AML-193 (cell line): ENCODE data around the gene RRM1.
"Not testable (repeated sequence)": the region's sequence is repeated elsewhere in the genome, so short reads cannot be mapped to it uniquely, and the experiment has no call there.

Experiments used
- DNase-seq, 2 experiments: peaks; one replicate each; lab custom pipeline; 2025; lab: John Stamatoyannopoulos, UW

The RRM1 gene

GRCh38 chr11:4140067-4140636 lies 45.6 kb downstream of the RRM1 start:
- DNase-seq: no peak

DNA sequence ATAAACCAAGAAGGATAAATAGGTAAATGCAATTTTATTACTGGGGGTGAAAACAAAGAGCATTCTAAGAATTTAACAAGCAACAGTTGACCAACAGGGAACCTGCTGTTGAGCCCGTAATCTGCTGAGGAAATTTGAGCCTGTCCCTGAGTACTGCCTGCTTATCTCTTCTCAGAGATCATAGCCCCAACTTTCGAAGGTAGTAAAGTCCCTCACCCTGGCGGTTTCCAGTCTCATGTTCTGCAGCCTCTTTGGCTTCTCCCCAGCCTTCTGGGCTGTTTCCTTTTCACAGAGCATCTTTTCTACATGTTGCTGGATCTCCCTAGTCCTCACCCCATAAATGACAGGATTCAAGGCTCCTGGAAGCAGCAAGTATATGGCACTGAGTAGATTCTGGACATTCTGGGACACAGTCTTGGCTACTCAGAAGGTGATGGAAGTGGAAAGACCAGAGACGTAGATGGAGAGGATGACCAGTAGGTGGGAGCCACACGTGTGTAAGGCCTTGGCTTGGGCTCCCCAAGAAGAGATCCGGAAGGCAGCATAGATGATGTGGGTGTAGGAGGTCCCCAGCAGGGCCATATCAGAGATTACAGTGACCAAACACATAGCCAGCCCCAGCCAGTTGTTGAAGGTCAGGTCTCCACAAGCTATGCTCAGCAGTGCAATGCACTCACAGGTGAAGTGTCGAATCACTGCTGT lies 51.6 kb downstream of the RRM1 start:
- DNase-seq: no peak

DNA sequence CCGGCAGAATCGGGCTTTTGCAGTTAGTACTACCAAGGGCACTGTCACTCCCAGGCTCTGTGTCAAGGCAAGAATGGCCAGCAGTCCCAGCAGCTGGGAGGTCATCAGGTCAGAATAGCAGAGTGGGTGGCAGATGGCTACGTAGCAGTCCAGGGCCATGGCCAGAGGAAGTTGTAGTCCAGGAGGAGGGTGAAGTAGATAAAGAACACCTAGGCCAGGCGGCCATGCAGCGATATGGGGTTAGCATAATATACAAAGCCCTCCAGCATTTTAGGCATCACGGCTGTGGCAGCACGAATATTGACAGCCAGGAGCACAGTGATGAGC lies 52.1 kb downstream of the RRM1 start:
- DNase-seq: no peak

DNA sequence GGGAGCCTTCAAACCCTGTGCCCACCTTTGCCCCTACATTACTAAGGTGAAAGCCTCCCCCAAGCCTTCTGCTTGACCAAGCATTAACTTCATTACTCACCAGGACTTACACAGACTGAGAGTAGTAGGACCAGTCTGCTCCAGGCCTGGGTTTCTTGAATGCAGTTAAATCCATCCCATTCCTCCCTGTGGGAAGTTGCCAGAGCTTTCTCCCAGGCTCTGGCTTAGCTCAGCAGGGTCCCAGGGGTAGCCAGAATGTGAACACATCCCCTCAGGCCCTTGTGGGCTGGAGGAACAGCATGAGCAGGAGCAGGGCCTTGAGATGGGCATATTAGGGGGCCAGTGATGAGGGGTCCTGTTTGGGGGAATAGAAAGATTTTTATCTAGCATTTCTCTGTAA lies 59.9 kb downstream of the RRM1 start:
- DNase-seq: no peak

GRCh38 chr11:4156571-4156970 lies 62.0 kb downstream of the RRM1 start:
- no peak for DNase-seq

- not testable (repeated sequence) for DNase-seq
These were observed 64.2 kb downstream of the RRM1 start for GRCh38 chr11:4158818-4159217.

DNA sequence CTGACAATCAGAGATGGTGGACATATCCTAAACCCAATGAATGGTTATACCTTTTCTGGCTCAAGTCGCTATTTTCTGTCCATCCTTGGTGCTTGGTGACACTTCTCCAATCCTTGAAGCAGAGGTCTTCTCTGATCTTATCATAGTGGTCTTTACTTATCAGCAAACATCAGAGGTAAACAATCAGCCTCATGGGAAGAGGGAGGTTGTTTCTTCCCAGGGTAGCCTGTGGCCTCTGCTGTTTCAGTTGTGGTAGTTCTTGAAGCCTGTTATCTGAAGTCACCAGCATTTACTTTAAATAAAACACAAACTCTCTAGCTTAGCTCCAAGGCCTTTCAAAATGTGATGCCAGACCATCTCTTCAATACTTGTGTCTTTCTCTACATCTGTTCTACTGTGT lies 66.7 kb downstream of the RRM1 start:
- no peak for DNase-seq

DNA sequence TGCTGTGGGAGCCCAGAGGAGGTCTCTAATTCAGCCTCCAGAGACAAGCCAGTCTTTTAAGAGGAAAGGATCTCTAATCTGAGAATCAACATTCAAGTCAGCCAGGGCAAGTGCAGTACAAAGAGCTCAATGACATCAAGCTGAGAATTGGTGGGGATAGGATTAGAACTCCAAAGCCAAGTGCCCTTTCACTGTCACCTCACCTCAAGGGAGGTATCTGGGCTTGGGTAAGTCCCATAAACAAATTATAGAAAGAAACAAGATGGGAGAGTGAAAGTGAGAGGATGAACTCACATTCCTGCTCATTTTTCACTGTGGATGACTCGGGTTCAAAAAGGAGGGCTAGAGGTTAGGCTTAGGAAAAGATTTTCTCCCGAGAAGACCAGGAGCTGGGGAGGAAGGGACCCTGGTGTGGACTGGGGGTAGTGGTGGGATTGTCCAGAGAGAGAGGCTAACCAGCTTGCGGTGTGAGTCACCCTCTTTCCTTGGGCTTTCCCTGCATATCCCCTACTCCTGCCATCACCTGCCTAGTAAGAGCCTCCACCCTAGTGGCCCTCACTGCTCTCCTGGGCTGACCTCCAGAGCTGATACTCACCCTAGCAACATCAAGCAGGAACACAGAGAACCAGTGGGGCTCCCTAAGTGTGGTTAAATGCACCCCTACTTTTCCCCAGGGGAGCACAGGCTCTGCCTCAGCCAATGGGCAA lies 70.4 kb downstream of the RRM1 start:
- DNase-seq: no peak

GRCh38 chr11:4167292-4167691 lies 72.7 kb downstream of the RRM1 start:
- DNase-seq: no peak

DNA sequence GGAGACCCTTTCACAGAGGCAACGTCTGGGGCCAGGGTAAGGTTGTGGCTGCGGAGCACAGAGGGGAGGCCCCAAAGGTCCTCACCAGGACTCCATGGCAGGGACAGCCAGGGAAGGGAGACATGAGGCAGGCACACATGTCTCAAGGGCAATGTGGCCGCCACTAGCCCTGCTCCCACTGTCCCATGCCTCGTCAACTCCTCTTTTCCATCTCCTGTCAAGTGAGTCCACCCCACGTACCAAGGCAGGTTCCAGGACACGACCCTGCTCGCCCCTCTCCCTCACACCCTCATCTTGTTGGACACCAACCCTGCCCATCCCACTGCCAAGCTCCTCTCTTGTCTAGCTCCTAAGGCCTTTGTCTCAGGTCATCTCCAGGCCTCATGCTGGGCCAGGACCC lies 73.2 kb downstream of the RRM1 start:
- no peak for DNase-seq

DNA sequence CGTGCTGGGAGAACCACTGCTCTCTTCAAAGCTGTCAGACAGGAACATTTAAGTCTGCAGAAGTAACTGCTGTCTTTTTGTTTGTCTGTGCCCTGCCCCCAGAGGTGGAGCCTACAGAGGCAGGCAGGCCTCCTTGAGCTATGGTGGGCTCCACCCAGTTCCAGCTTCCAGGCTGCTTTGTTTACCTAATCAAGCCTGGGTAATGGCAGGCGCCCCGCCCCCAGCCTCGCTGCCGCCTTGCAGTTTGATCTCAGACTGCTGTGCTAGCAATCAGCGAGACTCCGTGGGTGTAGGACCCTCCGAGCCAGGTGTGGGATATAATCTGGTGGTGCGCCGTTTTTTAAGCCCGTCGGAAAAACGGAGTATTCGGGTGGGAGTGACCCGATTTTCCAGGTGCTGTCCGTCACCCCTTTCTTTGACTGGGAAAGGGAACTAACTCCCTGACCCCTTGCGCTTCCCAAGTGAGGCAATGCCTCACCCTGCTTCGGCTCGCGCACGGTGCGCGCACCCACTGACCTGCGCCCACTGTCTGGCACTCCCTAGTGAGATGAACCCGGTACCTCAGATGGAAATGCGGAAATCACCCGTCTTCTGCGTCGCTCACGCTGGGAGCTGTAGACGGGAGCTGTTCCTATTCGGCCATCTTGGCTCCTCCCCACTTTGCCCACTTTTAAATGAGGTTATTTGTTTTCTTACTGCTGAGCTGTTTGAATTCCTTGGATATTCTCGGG lies 81.2 kb downstream of the RRM1 start:
- DNase-seq: not testable (repeated sequence)

GRCh38 chr11:4178813-4179662 lies 84.4 kb downstream of the RRM1 start:
- DNase-seq: no peak

GRCh38 chr11:4180441-4181183 lies 86.0 kb downstream of the RRM1 start:
- no peak for DNase-seq

GRCh38 chr11:4181782-4182721 lies 87.5 kb downstream of the RRM1 start:
- DNase-seq: peak; percentile 62 to 63

- DNase-seq: no peak
These were observed 88.9 kb downstream of the RRM1 start for GRCh38 chr11:4183410-4184057.

GRCh38 chr11:4184163-4184916 lies 89.7 kb downstream of the RRM1 start:
- DNase-seq: no peak

GRCh38 chr11:4185561-4185960 lies 91.0 kb downstream of the RRM1 start:
- DNase-seq: no peak

DNA sequence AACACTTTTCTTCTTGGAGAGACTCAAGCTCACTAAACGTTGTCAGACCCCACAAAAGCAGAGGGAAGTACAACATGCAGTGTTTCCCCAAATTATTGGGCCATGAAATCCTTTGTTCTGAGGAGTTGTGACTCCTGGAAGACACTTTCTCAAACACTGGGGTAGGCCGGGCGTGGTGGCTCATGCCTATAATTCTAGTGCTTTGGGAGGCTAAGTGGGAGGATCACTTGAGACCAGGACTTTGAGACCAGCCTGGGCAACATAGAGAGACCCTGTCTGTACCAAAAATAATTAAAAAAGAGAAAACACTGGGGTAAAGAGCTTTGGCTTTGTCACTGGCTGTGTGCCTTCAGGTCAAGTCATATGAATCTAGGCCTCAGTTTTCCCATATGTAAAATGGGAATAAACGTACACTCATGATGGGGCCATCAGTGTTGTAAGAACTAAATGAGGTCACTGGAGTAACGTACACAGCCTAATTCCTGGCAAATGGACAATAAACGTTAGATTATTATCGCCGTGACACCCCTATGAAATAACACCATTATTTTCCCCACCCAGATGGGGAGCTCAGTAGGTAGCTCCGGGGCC lies 92.0 kb downstream of the RRM1 start:
- DNase-seq: no peak
